Stimulated activated CD8-positive, alpha-beta memory T cell treated with anti-CD3 and anti-CD28 coated beads, Interleukin-4, amount 100 ng/mL, for 4 hours (primary cell): Measurements from ENCODE around the gene ACE.

Source experiments
- DNase-seq, 2 donors: peaks; one replicate each; pipeline ENCODE4 v3.0.0-alpha.2; 2020; ENCODE audit warnings: low read depth in 2 of 2, low spot score in 1 of 2

Gene ACE

DNA sequence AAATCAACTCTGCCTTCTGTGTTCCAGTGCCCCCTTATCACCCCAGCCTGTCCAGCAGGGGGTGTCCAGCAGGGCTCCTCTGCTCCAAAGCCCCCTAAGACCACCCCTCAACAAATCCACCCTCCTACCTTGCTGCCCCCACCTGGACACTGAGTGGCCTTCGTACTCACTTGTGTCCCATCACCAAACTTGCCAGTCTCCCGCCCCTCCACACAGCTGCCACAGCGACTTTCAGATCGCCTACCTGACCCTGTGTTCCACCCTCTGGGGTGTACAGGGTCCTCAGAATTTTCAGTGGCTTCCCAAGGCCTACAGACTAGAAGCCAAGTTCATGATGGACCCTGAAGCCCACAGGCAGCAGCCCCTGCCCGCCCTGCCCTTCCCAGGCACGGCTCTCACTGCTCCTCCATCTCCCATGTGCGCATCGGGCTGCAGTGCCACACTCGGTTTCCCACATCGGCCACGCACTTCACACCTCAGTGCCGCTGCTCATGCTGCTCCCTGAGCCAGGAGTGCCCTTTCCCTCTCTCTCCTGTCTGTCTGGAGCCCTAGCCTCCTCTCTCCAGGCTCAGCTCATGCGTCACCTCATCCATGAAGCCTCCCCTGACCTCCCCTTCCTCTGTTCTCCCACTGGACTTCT, 58.1 kb downstream of the ACE start:
- DNase-seq = no peak

DNA sequence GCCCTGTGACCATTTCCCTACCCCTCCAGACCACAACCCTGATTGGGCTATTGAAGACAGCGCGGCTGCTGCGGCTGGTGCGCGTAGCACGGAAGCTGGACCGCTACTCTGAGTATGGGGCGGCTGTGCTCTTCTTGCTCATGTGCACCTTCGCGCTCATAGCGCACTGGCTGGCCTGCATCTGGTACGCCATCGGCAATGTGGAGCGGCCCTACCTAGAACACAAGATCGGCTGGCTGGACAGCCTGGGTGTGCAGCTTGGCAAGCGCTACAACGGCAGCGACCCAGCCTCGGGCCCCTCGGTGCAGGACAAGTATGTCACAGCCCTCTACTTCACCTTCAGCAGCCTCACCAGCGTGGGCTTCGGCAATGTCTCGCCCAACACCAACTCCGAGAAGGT, 58.8 kb downstream of the ACE start:
- no peak for DNase-seq

DNA sequence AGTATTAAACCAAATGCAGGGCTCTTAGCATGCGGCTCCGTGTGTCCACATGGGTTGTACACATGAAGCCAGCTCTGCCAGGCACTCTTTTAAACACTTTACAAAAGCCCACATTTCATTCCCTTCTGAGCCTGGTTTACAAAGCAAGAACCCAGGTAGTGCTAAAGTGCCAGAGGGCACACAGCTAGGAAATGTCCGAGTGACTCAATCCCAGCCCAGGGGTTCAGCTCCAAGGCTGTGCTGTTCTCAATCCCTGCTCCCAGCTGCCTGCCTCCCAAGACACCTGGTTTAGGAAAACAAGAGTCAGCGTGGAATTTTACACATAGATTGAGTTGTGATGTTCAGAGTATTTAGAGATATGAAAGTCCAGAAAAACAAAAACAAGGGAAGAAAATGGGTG, 60.1 kb downstream of the ACE start:
- DNase-seq = no peak

- no peak for DNase-seq
These were observed 61.3 kb downstream of the ACE start for GRCh38 chr17:63537991-63538692.

- no peak for DNase-seq
These were observed 62.1 kb downstream of the ACE start for GRCh38 chr17:63538693-63539595.

GRCh38 chr17:63540590-63540989, 63.7 kb downstream of the ACE start:
- DNase-seq = no peak

- DNase-seq = no peak
These were observed 65.3 kb downstream of the ACE start for GRCh38 chr17:63542218-63542545.

DNA sequence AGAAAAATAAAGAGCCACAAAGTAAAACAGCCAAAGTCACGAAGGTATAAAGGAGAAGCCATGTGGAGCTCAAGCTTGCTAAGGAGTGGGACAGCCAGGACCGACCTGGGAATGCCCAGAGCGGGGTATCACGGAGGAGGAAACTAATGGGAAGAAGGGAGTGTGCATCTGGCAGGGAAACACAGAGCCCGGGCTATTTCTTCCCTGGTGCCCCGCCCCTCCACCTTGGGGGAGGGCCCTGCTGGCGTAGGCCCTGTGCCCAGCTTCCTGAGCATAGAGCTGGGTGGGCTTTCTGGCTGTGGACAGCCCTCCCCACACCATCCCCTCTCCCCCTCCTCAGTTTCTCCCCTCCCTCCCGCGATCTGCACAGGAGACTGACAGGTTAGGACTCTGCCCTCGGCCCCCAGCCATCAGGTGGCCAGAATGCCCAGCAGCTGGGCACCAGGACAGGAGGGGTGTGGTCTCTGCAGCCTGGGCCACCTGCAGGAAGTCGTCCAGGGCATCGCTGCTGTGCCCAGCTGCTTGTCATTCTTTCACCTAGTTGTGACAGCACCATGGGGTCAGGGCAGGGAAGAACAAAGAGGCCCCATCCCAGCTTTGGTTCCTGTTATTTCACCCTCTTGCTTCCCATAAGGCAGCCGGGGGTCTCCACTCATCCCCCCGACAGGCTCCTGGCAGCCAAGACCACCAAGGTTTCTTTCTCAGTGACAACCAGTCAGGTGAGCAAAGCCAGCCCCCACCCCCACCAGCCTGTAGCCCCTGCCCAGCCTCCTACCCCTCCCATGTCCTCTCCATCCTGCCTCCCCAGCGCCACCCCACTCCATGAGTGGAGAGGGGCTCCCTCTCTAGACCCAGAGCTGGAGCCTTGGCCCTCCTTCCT, 66.3 kb downstream of the ACE start:
- DNase-seq = no peak

- DNase-seq = no peak
These were observed 67.1 kb downstream of the ACE start for GRCh38 chr17:63543822-63544420.

- DNase-seq = no peak
These were observed 67.8 kb downstream of the ACE start for GRCh38 chr17:63544467-63545301.

- DNase-seq = no peak
These were observed 69.6 kb downstream of the ACE start for GRCh38 chr17:63546308-63547082.

DNA sequence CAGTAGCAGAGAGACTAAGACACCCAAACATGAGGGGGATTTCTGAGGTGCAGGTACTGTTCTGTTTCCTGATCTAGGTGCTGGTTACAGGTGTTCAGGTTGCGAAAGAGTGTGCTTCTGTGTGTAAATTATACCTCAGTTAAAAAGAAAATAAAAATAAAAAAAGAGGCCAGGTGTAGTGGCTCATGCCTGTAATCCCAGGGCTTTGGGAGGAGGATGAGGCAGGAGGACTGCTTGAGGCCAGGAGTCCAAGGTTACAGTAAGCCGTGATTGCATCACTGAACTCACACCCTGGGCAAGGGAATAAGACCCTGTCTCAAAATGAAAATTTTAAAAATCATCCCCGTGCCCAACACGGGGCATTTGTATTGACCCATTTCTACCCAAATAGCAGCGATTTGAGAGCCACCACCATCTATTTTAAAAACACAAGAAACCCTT, 70.2 kb downstream of the ACE start:
- DNase-seq = no peak
